Omental fat pad (tissue), 4 donors: ENCODE measurements around the gene TNIK. TPM values are rescaled to one million over a fixed set of nuclear protein-coding genes. Genes with fewer than 3 reads are reported as not detected.

Experiments used
- ATAC-seq: fragments of 150-250 bp; one replicate; pipeline ENCODE4 v1.9.1; 2016; ENCODE audit warnings: mild to moderate bottlenecking, moderate library complexity; ENCODE audit not compliant: low FRiP score
- DNase-seq: peaks from one replicate; pipeline ENCODE4 v3.0.0-alpha.2; 2019; ENCODE audit warnings: low spot score
- total RNA-seq, 4 donors: library from RNA; depleted of rRNA; stranded (reverse); fragments of >200 nt; gene quantifications; one replicate each; pipeline ENCODE4 v1.1.0, GENCODE V29; 2016
- TF ChIP-seq, protein P1 (sequence below), 3 donors: fragments of 450-650 bp; IDR thresholded peaks; one replicate each; pipeline ENCODE4 v1.5.1; 2016 to 2017; ENCODE audit warnings: antibody characterized with exemption in 3 of 3, mild to moderate bottlenecking in 3 of 3, moderate library complexity in 2 of 3

TNIK gene
- total RNA-seq, 4 donors from 2014 or later: 3.9 to 12.8 (median 6.5) TPM

DNA sequence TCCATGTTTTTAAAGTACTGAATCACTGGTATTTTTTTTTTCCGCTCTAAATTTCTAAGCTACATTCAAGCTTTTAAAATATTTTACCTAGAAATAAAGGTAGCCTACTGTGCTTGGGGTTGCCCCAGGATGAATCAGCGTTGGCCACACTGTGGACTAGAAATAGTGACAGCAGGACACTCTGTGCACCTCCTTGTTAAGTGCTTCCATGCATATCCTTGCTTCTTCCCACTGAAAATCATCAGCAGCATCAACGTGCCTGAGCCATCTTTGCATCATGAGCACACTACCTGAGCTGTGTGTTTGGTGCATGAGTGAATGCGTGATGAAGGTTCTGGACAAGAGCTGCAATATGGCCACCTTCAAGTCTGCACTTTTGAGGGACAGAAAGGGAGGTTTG is 291.7 kb downstream of the TNIK start:
- ATAC-seq (no peak), DNase-seq (no peak)
- TF ChIP-seq, protein P1, sequence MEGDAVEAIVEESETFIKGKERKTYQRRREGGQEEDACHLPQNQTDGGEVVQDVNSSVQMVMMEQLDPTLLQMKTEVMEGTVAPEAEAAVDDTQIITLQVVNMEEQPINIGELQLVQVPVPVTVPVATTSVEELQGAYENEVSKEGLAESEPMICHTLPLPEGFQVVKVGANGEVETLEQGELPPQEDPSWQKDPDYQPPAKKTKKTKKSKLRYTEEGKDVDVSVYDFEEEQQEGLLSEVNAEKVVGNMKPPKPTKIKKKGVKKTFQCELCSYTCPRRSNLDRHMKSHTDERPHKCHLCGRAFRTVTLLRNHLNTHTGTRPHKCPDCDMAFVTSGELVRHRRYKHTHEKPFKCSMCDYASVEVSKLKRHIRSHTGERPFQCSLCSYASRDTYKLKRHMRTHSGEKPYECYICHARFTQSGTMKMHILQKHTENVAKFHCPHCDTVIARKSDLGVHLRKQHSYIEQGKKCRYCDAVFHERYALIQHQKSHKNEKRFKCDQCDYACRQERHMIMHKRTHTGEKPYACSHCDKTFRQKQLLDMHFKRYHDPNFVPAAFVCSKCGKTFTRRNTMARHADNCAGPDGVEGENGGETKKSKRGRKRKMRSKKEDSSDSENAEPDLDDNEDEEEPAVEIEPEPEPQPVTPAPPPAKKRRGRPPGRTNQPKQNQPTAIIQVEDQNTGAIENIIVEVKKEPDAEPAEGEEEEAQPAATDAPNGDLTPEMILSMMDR (IDR thresholded peaks at IDR 0.05): no peak

DNA sequence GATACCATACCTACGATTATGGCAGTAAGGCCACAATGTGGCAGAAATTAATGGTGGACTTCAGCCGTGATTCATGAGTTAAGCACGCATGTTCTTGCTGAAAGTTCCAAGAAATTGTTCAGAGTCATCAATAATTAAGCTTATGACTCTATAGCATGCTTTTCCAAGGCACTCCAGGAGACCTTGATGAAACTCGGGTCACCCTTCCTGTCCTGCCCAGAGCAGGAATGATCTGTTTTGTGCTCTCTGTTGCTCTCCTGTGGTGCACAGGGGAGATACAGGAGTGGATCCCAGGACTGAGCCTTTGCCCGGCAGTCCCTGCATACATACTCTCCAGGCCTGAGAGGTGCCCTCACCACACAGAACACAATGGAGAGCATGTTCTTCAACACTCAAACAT is 292.1 kb downstream of the TNIK start:
- no peak for ATAC-seq
- TF ChIP-seq, protein P1 (IDR thresholded peaks at IDR 0.05): no peak
- no peak for DNase-seq

DNA sequence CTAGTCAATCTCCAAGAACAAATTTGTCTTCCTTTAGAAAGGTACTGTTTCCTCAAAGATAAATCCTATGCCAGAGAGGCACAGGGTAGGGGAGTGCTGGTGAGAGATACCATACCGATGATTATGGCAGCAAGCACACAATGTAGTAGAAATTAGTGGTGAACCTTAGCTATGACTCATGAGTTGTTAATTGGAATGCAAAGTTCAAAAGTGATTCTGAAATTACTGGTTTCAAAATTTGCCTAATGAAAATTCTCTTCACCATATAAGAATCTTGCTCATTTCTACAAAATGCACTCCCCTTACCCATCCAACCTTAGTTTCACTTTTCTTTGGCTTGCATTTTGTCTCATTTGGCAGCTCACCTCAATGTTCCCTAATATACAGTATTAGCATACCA is 294.2 kb downstream of the TNIK start:
- ATAC-seq: no peak
- no peak for DNase-seq
- TF ChIP-seq, protein P1 (IDR thresholded peaks at IDR 0.05): no peak

DNA sequence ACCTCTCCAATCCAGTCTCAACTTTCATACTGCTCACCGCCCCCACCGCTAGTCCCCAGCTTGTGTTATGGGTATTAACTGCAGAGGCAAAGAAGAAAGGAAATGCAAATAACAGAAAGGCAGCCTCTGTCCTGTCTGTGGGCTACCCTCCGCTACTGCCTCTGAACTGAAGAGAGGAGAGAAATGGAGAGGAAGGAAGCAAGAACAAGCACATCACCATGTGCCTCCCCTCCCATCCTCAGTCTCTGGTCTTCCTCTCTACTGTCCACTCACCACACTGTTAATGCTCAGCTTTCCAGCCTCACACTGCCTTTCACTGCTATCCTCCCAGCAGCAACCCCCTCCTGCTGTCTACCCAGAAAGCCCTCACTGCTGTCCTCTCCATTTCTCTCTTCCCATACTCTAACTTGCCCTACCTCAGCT is 294.7 kb downstream of the TNIK start:
- ATAC-seq (no peak), DNase-seq (no peak)
- TF ChIP-seq, protein P1 (IDR thresholded peaks at IDR 0.05): no peak

DNA sequence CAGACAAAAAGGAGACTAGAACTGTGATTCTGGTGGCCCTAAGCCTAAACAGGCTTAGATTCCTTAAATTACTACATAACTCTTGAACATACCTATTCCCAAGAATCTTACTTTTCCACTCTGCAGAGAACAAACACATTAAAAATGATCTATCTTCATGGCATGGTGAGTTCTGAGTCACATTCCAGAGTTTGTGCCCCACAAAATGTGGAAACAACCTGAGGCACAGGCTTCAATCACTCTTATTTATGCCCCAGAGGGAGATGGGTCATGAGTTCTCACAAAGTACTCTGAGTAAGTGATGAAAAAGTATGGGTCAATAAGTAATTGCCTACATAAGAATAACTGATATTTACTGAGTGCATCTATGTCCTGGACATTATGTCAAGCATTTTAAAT is 296.1 kb downstream of the TNIK start:
- ATAC-seq (no peak), DNase-seq (no peak)
- TF ChIP-seq, protein P1 (IDR thresholded peaks at IDR 0.05): no peak

DNA sequence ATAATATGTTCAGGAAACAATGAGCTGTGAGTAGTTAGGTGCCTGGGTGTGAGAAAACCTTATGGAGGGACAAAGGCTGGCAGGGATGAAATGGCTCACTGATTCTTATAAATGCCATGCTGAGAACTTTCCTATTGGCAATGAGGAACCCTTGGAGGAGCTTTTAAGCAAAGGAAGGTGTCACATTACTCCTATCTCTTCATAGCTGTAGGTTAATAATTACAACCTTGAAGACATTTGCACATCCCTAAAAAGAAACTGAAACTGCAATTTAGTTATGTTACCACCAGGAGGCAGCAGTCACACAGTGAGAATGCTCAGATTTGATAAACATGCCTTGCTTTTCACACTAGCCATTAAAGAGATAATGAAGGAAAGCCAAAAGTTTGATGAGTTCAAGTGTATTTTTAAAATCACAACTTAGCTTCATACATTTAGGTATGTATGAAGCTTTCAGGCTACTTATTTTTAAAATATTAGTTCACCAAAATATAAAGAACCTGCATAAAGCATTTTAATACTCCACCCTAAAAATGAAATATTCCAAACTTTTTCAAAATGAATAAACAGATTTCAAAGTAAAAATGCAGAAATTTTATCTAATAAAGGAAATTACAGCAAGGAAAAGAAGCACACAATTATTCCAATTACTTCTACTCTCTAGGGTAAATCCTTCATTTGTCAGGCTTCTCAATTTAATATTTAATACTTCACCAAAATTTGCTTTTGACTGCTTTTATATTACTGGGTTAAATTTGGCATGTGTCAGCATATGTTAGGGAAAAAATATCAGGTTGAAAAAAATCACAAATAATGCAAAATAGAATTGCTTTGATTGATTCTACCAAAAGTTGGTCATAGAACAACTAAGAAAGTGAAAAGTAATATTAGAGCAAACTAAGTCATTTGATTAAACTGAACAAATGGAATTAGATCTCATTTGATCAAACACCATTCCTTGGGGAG is 296.8 kb downstream of the TNIK start:
- DNase-seq (no peak), ATAC-seq (no peak)
- TF ChIP-seq, protein P1 (IDR thresholded peaks at IDR 0.05): no peak

DNA sequence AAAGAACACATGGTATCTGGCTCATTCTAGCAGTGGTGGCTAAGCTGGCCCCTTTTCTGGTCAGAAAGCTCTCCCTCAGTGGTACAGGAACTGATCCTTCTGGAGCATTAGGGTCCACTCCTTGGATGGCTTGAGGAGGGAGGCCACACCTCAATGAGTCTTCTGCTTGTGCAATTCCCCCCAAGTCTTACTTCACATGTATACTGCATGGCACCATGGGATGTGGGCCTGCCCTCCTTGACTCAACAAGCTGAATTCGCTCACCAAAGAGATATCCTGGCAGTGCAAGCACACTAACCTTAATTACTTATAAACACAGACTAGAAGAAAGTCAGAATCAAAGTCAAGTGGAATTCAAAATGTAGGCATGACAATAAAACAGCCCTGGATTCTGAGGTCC is 299.9 kb downstream of the TNIK start:
- no peak for ATAC-seq
- TF ChIP-seq, protein P1 (IDR thresholded peaks at IDR 0.05): no peak
- DNase-seq: no peak
